ENCODE measurements around the gene GALNT14. TPM values are rescaled to one million over a fixed set of nuclear protein-coding genes. Genes with fewer than 3 reads are reported as not detected.

The GALNT14 gene
- total and polyA plus RNA-seq, 10 donors: 2.7 to 18.5 (median 4.5) TPM

DNA sequence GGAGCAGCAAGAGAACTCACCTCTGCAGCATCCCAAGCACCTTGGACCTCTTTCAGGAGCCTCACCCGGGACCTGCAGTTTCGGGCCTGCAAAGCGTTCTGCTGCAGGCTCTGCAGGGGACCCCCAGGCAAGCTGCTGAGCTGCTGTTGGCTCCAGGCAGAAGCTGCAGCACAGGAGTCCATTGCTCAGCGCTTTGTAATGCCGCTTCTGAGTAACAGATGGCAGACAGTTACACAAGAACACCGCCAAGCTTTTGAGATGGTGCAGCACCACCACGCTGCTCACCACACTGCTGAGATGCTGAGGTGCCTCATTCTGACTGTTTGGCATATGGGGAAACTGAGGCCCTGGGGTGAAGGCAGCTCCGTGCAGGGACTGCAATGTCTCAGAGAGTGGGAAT, 1.9 kb upstream of the GALNT14 start:
- intact Hi-C loops (cut with DNase I; ENCODE audit: low total_unique reads): no loop called here
- no peaks in the 10 kb centered on the region for H3K9me3 ChIP-seq
- no peak overlapping the region for H3K27ac ChIP-seq
- 86 to 94% (median 90%) methylated on average over 4 to 8 of the region's 8 CpGs for WGBS, 5 donors
- TF ChIP-seq, protein P1, sequence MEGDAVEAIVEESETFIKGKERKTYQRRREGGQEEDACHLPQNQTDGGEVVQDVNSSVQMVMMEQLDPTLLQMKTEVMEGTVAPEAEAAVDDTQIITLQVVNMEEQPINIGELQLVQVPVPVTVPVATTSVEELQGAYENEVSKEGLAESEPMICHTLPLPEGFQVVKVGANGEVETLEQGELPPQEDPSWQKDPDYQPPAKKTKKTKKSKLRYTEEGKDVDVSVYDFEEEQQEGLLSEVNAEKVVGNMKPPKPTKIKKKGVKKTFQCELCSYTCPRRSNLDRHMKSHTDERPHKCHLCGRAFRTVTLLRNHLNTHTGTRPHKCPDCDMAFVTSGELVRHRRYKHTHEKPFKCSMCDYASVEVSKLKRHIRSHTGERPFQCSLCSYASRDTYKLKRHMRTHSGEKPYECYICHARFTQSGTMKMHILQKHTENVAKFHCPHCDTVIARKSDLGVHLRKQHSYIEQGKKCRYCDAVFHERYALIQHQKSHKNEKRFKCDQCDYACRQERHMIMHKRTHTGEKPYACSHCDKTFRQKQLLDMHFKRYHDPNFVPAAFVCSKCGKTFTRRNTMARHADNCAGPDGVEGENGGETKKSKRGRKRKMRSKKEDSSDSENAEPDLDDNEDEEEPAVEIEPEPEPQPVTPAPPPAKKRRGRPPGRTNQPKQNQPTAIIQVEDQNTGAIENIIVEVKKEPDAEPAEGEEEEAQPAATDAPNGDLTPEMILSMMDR (IDR thresholded peaks at IDR 0.05 in 8 of 11, conservative IDR thresholded peaks at IDR 0.05 in 3 of 11): no peak
- TF ChIP-seq POLR2A (IDR thresholded peaks at IDR 0.05) (no peak), POLR2AphosphoS5 (IDR thresholded peaks at IDR 0.05) (no peak)
- DNase-seq: no peak
- H3K27me3 ChIP-seq (replicated peaks in 1 of 7): peaks cover 0 to 51% (median 22%) of the 10 kb centered on the region in 7 donors
- H3K36me3 ChIP-seq: no peaks in the 10 kb centered on the region
- no peak overlapping the region for H3K4me3 ChIP-seq
- H3K4me1 ChIP-seq: peaks cover 10 to 37% (median 26%) of the 10 kb centered on the region in 6 donors

DNA sequence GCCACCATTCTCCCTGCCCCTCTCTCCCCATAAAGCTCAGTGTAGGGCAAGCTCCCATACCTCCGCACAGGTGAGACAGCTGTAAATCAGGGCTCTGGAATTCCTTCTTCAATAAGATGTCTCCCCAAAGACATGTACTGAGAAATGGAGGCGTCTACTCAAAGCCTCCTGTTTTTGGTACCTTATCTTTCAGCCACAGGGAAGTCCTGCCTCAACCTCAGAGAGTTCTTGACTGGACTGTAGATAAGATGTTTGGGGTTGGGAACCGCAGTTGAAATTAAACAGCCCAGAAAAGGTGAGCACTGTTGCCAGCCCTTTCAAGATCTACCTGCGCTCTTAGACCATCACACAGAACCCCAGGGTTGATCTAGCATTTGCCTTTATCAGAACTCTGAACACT, 1.4 kb upstream of the GALNT14 start:
- intact Hi-C loops (cut with DNase I; ENCODE audit: low total_unique reads): no loop called here
- Histone ChIP-seq H3K27ac (no peak overlapping the region), H3K36me3 (no peaks in the 10 kb centered on the region), H3K4me1 (peaks cover 10 to 37% (median 26%) of the 10 kb centered on the region in 6 donors), H3K9me3 (no peaks in the 10 kb centered on the region), H3K27me3 (replicated peaks in 1 of 7) (peaks cover 0 to 56% (median 22%) of the 10 kb centered on the region in 7 donors), H3K4me3 (no peak overlapping the region)
- DNase-seq: no peak
- whole genome bisulfite sequencing, 5 donors: 93 to 98% (median 95%) methylated on average over 4 of the region's 4 CpGs
- TF ChIP-seq POLR2AphosphoS5 (IDR thresholded peaks at IDR 0.05) (no peak), POLR2A (IDR thresholded peaks at IDR 0.05) (no peak)
- TF ChIP-seq, protein P1 (IDR thresholded peaks at IDR 0.05 in 8 of 11, conservative IDR thresholded peaks at IDR 0.05 in 3 of 11): no peak

DNA sequence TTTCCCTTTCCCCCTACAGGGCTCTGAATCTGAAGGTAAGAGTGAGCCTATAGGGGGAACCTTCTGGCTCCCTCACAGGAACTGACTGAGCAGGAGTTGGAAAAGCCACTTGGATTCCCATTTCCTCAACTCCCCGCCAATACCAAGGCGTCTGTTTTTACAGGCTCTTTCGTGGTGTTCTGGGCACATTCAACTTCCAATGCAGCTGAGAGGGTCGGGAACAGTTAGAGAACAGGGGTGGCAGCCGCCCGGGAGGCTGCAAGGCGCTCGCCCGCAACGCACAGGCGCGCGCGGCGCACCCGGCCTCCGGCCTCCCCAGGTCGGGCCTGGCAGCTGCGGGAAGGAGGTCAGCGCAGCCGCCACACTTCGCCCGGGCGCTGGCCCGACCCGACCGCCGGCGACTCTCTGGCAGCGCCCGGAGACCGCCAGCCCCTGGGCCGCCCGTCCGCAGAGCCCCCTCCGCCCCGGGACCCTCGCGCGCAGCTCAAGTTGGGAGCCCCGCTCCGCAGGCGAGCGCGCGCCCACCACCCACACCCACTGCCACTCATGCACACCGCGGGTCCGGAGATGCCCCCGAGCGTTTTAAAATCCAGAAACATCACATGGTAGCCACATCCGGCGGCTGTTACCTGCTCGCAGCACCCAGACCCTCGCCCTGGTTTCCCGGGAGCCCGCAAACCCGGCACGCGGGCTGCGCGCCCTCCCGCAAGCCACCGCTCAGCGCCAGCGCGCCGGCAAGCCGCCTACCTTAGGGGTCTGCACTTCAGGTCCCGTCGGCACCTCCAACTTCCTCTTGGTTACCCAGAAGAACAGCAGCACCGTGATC, 816 bp downstream of the GALNT14 start:
- DNase-seq: peak; percentile 80
- intact Hi-C loops (cut with DNase I; ENCODE audit: low total_unique reads): no loop called here
- TF ChIP-seq POLR2A (IDR thresholded peaks at IDR 0.05) (no peak), POLR2AphosphoS5 (IDR thresholded peaks at IDR 0.05) (no peak)
- TF ChIP-seq, protein P1 (IDR thresholded peaks at IDR 0.05 in 8 of 11, conservative IDR thresholded peaks at IDR 0.05 in 3 of 11): no peak
- Histone ChIP-seq H3K4me3 (peak overlapping the region; percentile 39 to 85 (median 58)), H3K4me1 (peaks cover 10 to 37% (median 26%) of the 10 kb centered on the region in 6 donors), H3K27me3 (replicated peaks in 1 of 7) (peaks cover 0 to 66% (median 22%) of the 10 kb centered on the region in 7 donors), H3K27ac (peak overlapping the region in 2 of 8 donors; percentile 26 to 33), H3K36me3 (no peaks in the 10 kb centered on the region), H3K9me3 (no peaks in the 10 kb centered on the region)
- 0 to 2% (median 1%) methylated on average over 38 to 72 of the region's 72 CpGs for WGBS, 5 donors

DNA sequence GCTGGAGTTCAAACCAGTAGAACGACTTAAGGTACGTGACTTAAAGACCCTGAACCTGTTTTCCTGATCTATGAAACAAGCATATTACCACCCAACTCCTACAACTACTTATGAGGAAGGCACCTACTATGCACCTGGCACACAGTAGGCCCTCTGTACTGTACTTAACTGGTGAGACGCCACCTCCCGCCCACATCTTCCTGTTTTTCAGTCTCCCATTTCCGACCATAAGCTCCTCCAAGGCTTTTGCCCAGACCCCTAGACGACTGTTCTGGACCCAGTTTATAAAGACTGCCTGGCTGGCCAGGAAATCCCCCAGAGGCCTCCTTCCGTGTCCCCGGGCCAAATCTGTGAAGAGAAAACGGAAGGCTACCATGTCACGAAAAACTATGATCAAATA, 1.5 kb downstream of the GALNT14 start:
- H3K36me3 ChIP-seq: no peaks in the 10 kb centered on the region
- H3K4me3 ChIP-seq: peak overlapping the region in 6 of 8 donors; percentile 39 to 85 (median 60)
- no peak overlapping the region for H3K27ac ChIP-seq
- peaks cover 10 to 37% (median 26%) of the 10 kb centered on the region in 6 donors for H3K4me1 ChIP-seq
- intact Hi-C loops (cut with DNase I; ENCODE audit: low total_unique reads): no loop called here
- peaks cover 0 to 73% (median 22%) of the 10 kb centered on the region in 7 donors for H3K27me3 ChIP-seq (replicated peaks in 1 of 7)
- no peak for DNase-seq
- WGBS, 5 donors: 21 to 33% (median 25%) methylated on average over 10 of the region's 10 CpGs
- no peaks in the 10 kb centered on the region for H3K9me3 ChIP-seq
- no peak for TF ChIP-seq POLR2AphosphoS5 (IDR thresholded peaks at IDR 0.05)
- TF ChIP-seq, protein P1 (IDR thresholded peaks at IDR 0.05 in 8 of 11, conservative IDR thresholded peaks at IDR 0.05 in 3 of 11): no peak
- TF ChIP-seq POLR2A (IDR thresholded peaks at IDR 0.05): no peak
